Measurements from ENCODE around the gene RIMS4.

DNA sequence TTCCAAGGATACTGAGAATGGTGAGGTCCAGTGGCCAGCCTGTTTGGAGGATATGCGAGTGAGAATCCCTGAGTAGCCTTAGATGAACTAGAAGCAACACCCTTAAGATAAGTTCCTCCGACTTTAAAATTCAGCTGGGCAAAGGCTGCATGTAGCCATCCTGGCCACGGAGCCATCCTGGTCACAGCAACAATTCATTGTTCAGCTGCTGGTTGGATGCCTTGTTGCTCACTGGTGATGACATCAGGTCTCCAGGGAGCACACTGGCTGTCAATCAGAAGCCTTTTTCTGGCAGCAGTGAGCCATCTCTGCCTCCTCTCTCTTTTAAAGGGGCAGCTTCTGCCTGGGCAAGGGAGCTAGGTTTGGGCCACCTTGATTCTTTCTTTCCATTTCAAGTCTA is 22.4 kb upstream of the RIMS4 start:
- TF ChIP-seq POLR2AphosphoS5 (IDR thresholded peaks at IDR 0.05) = no peak
- no peak for TF ChIP-seq CTCF (IDR thresholded peaks at IDR 0.05)
- TF ChIP-seq EP300 (IDR thresholded peaks at IDR 0.05) = no peak
- no peak for TF ChIP-seq POLR2A (IDR thresholded peaks at IDR 0.05)
